ENCODE measurements around the gene UROS.

The UROS gene

DNA sequence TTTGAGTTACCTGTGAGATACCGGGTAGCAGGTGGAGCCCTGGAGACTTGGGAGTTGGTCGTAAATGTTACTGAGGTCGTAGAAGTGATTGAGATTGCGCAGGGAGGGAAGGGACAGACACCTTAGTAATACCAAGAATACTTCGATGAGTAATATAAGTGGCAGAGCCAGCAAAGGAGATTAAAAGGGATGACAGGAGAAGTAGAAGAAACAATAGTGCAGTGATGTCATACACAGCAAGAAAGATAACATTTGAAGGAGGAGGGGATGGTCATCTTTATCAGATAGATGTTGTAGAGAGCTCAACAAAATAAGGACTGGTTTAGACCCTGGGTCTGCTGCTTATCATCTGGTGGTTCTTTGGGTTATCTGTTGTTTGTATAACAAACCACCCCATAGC, 5.3 kb upstream of the UROS start:
- no peak for DNase-seq

DNA sequence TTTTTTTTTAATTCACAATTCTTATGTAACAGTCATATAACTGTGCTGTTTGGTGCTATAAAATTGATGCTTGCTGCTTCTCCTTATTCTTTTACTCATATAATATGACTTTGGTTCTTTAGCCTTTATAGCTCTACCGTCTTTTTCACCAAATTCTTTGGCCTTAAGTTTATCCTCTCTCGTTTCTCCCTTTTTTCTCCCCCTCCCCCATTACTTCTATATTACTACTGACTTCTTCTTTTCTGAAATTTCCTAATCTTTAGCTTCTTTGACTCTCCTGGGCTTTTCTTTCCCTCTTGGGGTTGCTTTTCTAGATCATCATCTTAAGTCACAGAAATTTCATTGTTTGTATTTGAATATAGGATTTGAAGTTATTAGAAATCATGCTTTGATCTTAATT, 4.1 kb upstream of the UROS start:
- no peak for DNase-seq

DNA sequence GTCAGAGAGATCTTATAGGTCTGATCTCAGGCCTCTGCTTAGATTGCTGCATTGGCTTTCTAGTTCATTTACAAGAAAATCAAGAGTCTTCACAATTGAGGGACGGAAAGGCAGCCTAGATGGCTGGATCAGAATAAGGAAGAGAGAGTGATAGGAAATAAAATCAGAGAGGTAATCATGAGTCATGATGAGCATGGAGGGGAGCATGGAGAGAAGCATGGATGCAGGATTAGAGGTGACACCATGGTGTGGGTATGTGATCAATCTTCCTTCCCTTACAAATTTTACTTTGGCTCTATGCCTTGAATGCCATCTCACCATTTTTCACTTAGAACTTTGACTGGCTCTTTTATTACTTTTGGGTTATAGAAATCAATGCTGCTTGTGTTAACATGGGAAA, 1.7 kb upstream of the UROS start:
- no peak for DNase-seq

DNA sequence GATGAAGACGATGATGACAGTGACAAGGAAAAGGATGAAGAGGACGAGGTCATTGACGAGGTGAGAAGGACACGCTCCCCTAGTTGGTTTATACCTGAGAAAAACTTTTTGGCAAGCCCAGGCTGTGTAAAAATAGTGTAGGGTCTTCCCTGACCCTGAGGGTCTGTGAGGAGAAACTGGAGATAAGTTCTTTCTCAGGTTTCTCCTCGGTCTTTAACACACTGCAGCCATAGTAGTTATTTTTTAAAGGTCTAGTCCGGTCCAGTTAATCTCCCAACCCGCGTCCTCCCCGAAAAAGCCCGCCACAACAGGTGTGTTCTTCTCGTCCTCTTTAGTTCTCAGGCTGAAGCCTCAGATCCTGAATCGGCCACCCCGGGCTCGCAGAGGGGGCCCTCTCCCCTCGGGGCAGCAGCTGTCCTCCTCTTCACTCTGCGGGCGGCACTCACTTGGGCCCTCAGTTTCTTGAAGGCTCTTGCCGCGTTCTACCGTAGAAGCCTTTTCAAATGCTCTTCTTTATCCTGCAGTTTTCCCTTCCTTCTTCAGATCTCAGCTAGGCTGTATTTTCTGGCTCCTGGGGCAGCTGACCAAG, 699 bp upstream of the UROS start:
- DNase-seq: no peak

DNA sequence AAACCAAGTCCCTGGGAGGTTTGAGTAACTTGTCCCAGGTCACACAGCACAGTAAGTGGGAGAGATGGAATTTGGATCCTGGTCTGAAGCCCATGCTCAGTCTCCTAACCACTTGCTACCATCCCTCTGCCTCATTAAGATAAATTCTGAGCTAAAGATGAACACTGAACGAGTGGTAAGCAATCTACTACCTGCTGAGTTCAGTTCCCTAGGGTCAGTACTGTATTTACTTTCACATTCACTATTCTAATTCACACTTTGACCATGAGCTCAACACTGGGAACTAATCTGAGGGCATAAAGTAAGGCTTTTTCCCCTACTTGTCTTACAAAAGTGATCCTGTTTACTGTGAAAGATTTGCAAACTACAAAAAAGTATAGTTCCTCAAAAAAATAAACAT, 2.4 kb downstream of the UROS start:
- DNase-seq: no peak

DNA sequence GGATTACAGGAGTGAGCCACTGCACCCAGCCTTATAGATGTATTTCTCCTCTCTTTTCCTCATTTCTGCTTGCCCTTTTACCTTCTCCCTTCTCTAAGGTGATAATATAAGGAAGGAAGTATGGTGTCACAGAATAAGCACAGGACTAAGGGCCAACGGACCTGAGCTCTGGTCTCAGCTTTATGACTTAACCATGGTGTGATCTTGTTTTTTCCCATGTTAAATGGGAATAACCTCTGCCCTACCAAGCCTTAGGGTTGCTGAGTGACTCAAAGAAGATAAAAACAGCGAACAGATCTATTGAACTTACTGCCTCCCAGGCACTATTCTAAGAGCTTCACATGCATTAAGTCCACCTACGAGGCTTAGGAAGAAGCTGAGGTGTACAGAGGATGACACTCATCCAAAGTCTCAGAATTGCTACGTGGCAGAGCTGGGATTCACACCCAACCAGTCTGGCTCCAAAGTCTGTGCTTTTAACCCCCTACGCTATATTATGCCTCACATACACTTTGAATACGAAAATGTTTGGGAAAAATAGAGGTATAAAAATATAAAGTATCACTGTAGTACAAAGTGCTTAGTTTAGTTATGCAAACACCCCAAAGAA, 5.6 kb downstream of the UROS start:
- DNase-seq: no peak

DNA sequence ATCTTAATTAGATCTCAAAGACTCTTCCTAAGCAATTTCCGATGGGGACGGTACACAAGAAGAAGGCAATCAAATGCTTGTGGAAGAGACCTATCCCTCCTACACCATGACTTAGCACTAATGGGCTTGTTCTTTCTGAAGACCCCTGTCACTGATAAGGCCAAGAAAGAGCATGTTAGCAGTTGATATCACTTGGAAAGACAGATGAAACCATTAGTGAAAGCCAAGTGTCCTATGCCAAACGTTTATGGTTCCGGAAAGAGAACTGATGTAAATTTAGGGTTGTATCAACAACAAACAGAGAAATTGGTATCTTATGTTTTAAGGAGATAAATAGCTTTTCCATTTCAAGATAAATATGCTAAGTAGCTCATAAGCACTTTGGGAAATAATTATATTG, 6.5 kb downstream of the UROS start:
- no peak for DNase-seq

DNA sequence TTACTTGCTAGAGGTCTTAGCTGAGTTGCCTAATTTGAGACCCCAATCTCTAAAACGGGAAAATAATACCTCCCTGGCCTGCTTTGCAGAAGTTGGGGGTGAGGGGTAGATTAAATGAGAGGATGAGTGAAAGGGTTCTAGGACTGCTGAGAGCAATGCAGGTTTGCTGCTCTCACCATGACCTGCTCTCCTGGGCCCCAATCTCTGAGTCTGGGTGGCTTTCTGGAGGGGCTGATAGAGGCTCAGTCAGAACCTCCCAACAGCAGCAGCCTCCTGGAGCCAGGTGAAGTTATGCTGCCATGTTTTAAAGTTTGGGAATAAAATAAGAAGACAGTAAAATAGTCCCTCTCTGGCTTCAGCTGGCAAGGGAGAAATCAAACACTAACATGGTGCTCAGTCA, 7.3 kb downstream of the UROS start:
- no peak for DNase-seq

DNA sequence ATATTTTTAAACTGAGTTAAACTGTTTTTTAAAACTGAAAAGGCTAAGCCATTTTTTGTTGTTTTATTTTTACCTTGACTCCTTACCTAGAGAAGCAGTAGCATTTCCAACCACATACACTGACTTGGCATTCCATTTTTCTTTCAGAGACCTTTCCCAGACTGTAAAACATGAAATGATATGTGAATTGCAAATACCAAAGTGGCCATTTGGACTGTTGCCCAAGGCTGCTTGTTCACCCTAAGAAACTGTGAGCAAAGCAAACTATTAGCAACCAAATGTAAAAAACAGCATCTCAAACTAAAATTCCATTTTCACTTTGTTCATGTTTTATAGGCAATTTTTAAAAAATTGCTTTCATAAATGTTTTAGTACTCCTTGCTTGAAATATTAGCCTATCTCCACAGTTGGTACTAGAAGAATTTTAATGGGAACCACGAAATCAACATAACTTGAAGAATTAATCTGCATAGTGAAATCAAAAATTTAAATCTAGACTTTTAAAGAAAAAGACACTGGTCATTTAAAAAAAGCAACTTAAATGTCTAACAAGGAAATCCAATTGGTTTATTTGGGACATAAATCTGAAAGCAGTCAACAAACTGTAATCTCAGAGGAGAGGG, 10.8 kb downstream of the UROS start:
- no peak for DNase-seq

DNA sequence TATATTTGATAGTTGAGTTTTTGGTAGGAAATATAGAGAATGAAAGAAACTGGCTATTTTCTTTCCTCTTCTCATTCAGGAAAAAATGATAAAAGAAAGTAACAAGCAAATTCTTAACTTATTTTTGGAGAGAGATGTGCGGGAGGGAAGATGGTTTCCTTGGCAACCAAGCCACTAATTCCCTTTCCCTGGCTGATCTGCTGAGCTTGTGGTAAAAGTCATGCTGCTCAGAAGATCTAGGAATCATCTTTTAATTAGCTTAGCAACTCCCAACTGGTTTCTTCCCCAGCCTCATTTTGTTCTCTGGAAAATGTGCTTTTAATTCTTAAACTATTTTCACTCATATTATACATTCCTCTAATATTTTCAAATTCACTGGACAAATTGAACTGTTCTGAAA, 11.8 kb downstream of the UROS start:
- DNase-seq: no peak

DNA sequence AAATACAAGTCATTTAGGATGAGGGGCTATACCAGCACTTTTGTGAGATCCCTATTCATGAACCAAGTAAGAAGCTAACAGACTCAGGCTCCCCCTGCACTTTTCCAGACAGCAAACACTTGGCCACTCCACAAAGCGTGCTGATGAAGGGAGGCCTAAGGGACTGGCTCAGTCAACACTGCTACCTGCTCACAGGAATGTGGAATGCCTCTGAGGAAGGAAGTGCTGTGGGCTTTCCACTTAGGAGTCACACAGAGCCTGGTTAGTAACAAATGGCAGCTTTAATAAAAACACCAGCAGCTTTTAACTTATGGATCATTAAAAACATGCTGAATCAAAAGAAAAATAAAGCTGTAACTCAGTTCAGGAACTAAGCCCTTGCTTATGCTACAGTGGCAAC, 15.0 kb downstream of the UROS start:
- no peak for DNase-seq

DNA sequence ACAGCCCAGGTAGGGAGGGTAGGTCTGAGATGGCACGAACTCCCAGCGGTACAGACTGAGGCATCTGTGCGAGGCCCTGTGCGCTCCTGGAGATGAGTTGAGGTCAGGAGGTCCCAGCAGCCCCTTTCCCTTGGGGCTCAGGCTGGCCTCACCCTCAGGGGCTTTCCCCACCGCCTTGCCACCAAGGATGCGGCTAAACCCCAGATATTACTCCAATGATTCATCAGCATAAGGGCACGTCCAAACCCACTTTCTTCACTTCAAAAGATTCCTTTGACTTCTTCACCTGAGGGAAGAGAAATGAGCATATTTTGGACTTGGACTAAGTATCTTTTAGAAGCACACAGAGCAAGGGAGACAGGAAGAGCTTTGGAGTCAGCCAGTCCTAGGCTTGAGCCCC, 20.3 kb downstream of the UROS start:
- DNase-seq: no peak

DNA sequence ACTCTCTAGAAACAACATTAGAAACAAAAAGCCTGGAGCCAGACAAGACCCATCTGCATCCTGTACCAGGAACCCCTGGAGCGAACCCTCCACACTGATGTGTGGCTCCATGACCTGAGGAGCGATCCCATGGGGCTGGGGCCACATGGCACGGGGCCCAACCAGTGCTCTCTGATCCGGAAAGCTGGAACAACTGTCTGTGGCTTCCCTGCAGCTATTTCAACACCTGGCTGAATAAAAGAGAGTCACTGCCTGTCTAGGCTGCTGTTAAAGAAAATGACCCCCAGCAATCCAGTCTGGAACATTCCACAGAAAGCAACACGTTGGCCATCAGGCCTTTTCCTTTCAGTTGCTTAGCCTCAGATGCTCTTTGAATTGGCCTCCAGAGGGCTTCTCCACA, 20.9 kb downstream of the UROS start:
- no peak for DNase-seq

DNA sequence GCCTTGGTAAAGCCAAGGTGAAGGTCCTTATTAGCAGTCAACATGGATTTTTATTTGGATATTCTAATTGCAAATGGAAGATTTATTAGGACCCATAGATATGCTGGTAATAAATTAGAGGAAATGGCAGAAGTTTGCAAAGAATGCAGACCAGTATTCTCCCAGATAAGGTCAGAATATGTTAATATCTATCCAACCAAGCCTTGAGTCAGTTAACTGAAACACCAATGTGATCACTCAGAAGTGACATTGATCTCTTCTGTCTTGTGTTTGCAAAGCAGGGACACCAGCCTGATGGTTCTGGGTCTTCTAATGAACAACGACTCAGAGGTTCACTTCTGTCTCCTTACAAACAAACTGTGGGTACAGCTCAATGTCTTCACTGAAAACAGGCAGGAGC, 21.5 kb downstream of the UROS start:
- no peak for DNase-seq

DNA sequence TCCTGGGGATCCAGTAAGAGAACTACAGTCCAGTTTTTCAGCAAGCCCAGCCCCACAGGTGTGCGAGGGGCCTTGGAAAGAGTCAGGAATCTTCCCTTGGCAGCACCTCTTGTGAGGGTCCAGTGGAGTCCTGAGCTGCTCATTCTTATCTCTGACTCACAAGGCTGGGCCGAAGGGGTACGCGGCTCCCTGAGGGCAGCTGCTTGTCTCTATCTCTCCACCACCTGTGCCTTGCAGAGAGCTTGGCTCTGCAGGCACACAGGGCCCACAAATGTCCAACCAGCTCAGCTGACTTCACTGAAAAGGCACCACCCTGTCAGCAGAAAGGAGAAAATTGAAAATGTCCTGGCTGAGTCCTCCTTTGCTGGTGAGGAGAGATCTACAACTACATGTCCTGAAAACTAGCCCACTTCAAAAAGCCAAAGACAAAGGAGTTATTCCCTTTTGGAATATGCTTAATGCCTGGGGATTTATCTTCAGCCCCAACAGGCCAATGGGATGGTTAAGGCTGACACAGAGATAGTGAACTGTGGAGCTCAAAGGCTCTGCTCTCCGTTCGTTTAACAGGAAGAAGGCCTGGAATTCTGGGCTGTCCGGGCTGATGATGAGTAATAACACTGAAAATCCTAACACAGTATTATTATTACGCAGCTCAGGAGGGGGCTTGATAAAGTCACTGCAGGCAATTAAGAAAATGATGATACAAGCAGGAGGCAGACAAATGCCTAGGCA, 23.4 kb downstream of the UROS start:
- DNase-seq: no peak

DNA sequence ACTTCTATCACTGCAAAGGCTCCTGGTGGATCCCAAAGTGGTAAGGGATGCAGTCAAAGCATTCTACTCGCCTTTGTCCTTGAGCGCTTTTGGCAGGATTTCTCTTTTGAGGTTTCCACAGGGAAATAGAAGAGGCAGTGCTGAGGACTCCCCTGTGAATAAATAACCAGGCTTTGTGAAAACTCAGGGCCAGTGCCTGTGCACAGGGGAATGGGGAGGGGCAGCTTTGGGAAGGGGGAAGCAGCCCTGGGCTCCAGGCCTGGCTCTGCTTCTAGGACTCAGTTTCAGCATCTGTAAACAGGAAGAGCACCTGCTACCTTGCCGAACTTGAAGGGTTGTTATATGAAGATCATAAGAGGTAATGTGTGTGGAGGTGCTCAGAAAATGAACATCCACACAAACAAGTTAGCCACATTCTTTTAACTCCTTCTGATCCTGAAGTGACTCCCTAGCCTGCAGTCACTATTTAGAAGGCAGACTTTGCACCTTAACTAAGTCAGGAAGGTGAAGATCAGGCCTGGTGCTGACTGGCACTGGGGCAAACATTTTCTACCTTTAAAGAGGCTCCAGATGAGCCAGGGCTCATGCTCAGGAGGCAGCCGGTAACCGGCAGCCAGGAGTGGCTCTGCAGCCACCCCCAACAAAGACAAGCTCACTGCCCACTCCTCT, 24.9 kb downstream of the UROS start:
- no peak for DNase-seq

DNA sequence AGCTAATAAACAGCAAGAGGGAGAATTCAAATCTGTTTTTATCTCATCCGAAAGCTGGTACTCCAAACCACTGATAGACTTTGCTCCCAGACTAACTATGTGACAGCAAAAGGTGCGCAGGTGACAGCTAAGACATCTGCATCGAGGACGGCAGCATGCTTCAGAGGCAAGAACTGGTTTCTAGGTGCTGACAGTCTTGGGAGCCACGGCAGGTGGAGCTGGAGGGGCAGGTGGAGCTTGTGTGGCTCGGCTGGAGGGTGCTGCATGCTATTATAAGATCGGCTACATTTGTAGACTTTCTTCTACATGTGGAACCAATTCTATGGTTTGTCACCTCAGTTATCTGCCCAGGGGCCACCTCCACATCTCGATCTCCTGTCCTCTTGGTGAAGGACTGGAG, 25.6 kb downstream of the UROS start:
- DNase-seq: no peak

DNA sequence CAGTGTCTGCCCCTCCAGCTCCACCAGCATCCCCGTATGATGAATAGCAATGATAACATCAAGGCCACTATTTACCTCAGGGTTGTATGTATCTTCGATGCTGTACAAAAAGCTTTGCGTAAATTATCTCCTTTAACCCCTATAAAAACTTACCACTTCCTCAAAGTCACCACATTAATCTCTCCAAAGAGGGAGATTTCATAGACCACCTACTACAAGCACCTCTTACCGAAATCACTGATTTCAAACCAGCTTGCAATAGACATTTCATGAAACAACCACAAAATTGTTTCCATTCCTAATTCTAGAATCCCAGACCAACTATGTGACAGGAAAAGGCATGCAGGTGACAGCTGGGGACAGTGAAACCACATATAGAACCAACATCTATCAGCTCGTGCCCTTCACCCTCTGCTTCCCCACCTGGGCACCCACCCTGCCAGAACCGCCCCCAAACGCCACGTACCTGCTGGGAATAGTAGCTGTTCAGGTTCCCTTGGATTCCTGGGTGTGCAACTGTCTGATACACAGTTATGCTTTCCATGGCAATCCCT, 27.3 kb downstream of the UROS start:
- DNase-seq: no peak

DNA sequence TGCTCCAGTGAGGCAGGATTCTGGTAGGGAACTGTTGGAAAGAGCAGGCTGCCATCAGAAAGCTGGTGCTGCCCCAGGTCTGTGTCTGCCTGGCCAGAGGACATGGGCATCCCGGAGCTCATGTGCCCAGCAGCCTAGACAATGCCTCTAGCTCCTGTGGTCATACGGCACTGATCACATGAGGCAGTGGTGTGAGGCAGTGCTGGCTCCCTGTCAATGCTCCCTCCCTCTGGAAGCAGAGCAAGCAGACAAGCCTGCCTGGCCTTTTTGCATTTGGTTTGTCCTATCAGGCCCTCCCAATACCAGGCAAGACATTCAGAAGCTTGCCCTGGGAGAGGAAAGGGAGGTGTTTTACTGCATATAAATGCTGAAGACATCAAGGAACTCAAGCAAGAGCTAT, 27.9 kb downstream of the UROS start:
- no peak for DNase-seq

DNA sequence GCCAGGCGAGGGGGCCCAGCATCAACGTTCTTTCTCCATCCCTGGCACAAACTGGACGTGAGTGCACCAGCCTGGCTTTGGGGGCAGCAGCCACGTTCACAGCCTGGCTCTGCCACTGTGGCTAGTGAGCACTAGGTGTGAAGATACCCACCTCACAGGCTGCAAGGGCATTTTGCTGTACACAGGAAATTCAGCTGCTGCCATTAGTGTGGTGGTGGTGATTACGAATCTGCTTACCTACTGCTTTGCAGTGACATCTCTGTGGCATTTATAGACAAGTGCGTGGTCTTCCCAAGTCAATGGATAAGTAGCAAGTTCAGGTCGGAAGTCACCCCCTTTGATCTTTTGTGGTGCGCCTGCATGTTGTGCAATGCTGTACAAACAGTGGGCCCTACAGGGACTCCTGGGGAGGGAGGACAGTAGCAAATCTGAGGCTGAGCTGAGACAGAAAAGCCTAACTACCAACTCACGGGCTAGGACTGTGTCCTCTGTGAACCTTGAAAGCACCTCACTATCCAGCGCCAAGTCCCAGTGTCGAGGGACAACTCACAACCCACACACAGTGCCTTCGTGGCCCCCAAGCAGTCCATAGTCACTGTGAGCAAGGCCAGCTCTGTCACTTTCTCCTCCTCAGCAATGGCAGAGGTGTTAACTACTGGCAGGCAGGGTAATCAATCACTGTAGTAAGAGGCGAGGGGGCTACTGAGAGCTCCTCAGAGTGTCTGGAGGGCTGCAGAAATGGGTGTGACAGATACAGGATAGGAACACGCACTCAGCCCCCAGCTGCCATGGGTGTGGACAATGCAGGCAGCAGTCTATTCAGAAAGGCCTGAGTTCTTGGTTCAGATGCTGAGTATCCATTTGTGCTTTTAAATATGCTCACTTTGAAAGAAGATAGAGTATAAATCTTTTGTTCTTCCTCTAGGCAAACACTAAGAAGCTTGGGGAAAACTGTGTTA, 30.4 kb downstream of the UROS start:
- no peak for DNase-seq

DNA sequence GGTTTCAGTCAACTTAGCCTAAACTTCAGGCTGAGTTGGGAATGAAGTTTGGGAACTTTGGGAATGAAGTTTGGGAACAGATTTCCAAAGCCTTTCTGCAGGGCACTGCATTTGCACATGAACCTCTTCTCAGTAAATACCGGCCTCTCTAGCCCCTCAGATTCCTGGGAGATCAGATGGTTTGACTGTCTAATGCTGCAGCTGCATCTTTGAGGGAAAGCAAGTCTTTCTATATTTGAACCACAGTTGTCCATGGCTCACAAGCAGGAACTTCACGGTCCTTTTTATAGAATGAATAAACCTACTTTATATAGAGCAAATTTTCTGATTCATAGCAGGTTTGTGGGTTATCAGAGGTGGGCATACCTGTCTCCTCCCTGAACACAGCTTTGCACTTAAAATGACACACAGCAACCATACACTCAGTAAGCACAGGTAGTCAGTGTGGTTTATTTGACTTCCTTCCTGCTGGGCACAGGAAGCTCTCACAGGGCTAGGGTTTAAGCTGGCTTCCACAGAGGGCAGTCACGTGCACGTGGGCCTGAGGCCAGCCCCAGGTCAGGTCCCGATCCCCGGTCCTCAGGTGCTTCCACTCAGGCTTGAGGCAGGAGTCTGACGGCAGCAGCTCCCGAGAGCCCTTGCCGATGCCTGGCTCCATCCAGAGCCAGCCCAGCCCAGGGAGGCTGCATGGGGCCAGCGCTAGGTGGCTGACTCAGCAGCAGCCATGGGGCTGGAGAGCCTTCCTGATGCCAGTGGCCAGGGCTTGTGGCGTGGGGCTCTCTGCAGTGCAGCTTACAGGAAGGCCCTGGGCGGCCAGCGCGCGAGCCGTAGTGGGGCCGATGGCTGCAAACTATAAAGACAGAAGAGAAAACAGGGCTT, 34.7 kb downstream of the UROS start:
- no peak for DNase-seq
